T-helper 1 cell treated with Interleukin-12 subunit alpha and Interleukin-12 subunit beta and Interleukin-4 antibody, amounts not matched to agents 30 ng/mL and 1 ng/mL, for 36 hours (primary cell): Measurements from ENCODE around the gene MPP1. TPM values are rescaled to one million over a fixed set of nuclear protein-coding genes. Genes with fewer than 3 reads are reported as not detected.

Source experiments
- intact Hi-C: fragments of 100-400 bp; cut with micrococcal nuclease; formaldehyde crosslinking; loops from one replicate; pipeline ENCODE4 v1.15.1; 2024
- total RNA-seq: library from RNA; stranded (reverse); gene quantifications from 2 replicates; pipeline ENCODE4 v1.2.3, GENCODE V29; 2022

Gene MPP1
- total RNA-seq, 1 donor from 2014 or later = 46.1 TPM

- intact Hi-C loops = no loop called here
Measured at GRCh38 chrX:154815274-154815818, 10.1 kb upstream of the MPP1 start.

GRCh38 chrX:154813801-154814200 lies 8.5 kb upstream of the MPP1 start:
- intact Hi-C loops = no loop called here

- intact Hi-C loops = no loop called here
Measured at GRCh38 chrX:154812341-154813101, 7.2 kb upstream of the MPP1 start.

GRCh38 chrX:154809939-154810665 lies 4.8 kb upstream of the MPP1 start:
- intact Hi-C loops = no loop called here

- intact Hi-C loops = no loop called here
Measured at GRCh38 chrX:154806837-154807501, 1.7 kb upstream of the MPP1 start.

- intact Hi-C loops = loop anchor here (1.0 to 2.0 kb wide), 5 partner anchors 21 to 459 kb away; partner anchors contain the start of genes BRCC3, CMC4, DKC1 and MTCP1
Measured at GRCh38 chrX:154805696-154806091, 409 bp upstream of the MPP1 start.

- intact Hi-C loops = loop anchor here (2.0 kb wide), 2 partner anchors 22 to 36 kb away; no protein-coding TSS in a partner anchor
Measured at GRCh38 chrX:154804261-154804956, 876 bp downstream of the MPP1 start.

- intact Hi-C loops = no loop called here
Measured at GRCh38 chrX:154802947-154803346, 2.3 kb downstream of the MPP1 start.

GRCh38 chrX:154800478-154801210 lies 4.6 kb downstream of the MPP1 start:
- intact Hi-C loops = loop anchor here (1.0 to 2.0 kb wide), 2 partner anchors 38 to 88 kb away; partner anchors contain the start of gene DKC1

GRCh38 chrX:154799556-154800348 lies 5.5 kb downstream of the MPP1 start:
- intact Hi-C loops = loop anchor here (2.0 kb wide), 1 partner anchor 87 kb away; no protein-coding TSS in a partner anchor

- intact Hi-C loops = no loop called here
Measured at GRCh38 chrX:154797006-154797405, 8.3 kb downstream of the MPP1 start.

- intact Hi-C loops = no loop called here
Measured at GRCh38 chrX:154795016-154795415, 10.3 kb downstream of the MPP1 start.

GRCh38 chrX:154793084-154793795 lies 12.0 kb downstream of the MPP1 start:
- intact Hi-C loops = no loop called here

- intact Hi-C loops = no loop called here
Measured at GRCh38 chrX:154791939-154792338, 13.3 kb downstream of the MPP1 start.

GRCh38 chrX:154791467-154791866 lies 13.8 kb downstream of the MPP1 start:
- intact Hi-C loops = no loop called here

- intact Hi-C loops = no loop called here
Measured at GRCh38 chrX:154785716-154786115, 19.6 kb downstream of the MPP1 start.

GRCh38 chrX:154784149-154784995 lies 20.9 kb downstream of the MPP1 start:
- intact Hi-C loops = no loop called here

- intact Hi-C loops = no loop called here
Measured at GRCh38 chrX:154780968-154781367, 24.3 kb downstream of the MPP1 start.
